ENCODE measurements around the gene GSE1.

Gene GSE1

GRCh38 chr16:85622683-85623082, 9.6 kb downstream of the GSE1 start:
- no peak for DNase-seq

- DNase-seq: no peak
Measured at GRCh38 chr16:85623250-85623649, 10.1 kb downstream of the GSE1 start.

GRCh38 chr16:85623997-85624601, 11.0 kb downstream of the GSE1 start:
- DNase-seq: no peak

GRCh38 chr16:85624646-85625045, 11.5 kb downstream of the GSE1 start:
- DNase-seq: no peak

GRCh38 chr16:85625053-85625452, 11.9 kb downstream of the GSE1 start:
- DNase-seq: no peak

- no peak for DNase-seq
Measured at GRCh38 chr16:85625485-85626117, 12.5 kb downstream of the GSE1 start.

GRCh38 chr16:85626191-85626981, 13.3 kb downstream of the GSE1 start:
- DNase-seq: no peak

- no peak for DNase-seq
Measured at GRCh38 chr16:85627089-85627488, 14.0 kb downstream of the GSE1 start.

- no peak for DNase-seq
Measured at GRCh38 chr16:85627526-85628264, 14.6 kb downstream of the GSE1 start.

- no peak for DNase-seq
Measured at GRCh38 chr16:85628265-85628556, 15.1 kb downstream of the GSE1 start.

GRCh38 chr16:85628645-85629044, 15.5 kb downstream of the GSE1 start:
- DNase-seq: no peak

GRCh38 chr16:85629326-85629725, 16.2 kb downstream of the GSE1 start:
- no peak for DNase-seq

GRCh38 chr16:85629853-85630252, 16.7 kb downstream of the GSE1 start:
- no peak for DNase-seq

- DNase-seq: no peak
Measured at GRCh38 chr16:85631230-85631629, 18.1 kb downstream of the GSE1 start.

GRCh38 chr16:85631802-85632393, 18.8 kb downstream of the GSE1 start:
- no peak for DNase-seq

- DNase-seq: no peak
Measured at GRCh38 chr16:85632709-85633437, 19.8 kb downstream of the GSE1 start.

GRCh38 chr16:85633438-85633743, 20.3 kb downstream of the GSE1 start:
- no peak for DNase-seq

- DNase-seq: no peak
Measured at GRCh38 chr16:85633888-85634287, 20.8 kb downstream of the GSE1 start.

GRCh38 chr16:85634747-85635544, 21.8 kb downstream of the GSE1 start:
- DNase-seq: no peak

GRCh38 chr16:85635545-85636140, 22.5 kb downstream of the GSE1 start:
- no peak for DNase-seq

GRCh38 chr16:85636234-85636812, 23.2 kb downstream of the GSE1 start:
- DNase-seq: no peak
